ENCODE data around the gene FOXRED2. TPM values are rescaled to one million over a fixed set of nuclear protein-coding genes. Genes with fewer than 3 reads are reported as not detected.
"Not testable (repeated sequence)": the region's sequence is repeated elsewhere in the genome, so short reads cannot be mapped to it uniquely, and the experiment has no call there.

The FOXRED2 gene
- total RNA-seq, 1 donor from 2014 or later, result 11.0 TPM

DNA sequence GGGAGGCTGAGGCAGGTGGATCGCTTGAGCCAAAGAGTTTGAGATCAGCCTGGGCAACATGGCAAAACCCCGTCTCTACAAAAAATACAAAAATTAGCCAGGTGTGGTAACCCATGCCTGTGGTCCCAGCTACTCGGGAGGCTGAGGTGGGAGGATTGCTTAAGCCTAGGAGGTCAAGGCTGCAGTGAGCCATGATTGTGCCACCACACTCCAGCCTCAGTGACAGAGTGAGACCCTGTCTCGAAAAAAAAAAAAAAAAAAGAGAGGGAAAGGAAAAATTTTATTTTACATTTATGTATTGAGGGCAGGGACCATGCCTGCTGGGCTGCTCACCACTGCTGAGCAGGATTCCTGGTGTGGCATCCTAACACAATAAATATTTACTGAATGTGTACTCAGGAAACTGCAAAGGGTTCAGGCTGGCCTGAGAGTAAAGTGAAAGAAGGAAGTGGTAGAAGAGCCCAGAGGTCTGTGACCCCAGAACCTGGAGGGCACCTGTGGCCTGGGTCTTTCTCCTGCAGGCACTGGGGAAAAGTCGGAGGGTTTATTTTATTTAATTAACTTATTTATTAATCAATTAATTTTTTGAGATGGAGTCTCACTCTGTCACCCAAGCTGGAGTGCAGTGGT is 53.7 kb downstream of the FOXRED2 start:
- not testable (repeated sequence) for DNase-seq (ENCODE audit: low spot score in 2 of 2); FAIRE-seq

DNA sequence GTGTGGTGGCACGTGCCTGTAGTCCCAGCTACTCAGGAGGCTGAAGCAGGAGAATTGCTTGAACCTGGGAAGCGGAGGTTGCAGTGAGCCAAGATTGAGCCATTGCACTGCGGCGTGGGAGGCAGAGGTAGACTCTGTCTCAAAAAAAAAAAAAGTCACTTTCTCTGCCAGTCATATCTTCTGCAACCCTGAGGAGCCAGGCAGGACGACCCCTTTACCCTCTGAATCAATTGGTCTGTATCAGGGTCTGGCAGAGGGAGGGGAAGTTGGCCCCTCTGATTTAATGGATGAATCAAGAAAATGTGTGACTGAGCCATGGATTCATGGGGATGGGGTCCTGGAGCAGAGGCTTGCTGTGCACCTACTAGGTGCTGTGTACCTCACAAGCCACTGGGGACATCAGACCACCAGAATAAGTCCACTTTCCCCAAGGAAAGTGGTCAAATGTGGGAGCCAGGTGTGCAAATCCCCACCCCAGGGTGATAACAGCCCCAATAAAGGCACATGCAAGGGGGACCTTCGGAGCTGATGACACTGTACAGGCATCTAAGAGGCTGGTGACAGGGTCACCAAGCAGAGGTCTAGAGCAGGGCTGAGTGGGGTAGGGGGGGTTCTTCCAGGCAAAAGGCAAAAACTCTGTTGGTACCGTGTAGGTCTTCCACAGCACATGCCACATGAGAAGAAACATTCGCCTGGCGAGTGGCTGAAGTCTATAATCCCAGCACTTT is 54.4 kb downstream of the FOXRED2 start:
- no peak for FAIRE-seq
- no peak for DNase-seq (ENCODE audit: low spot score in 2 of 2)

DNA sequence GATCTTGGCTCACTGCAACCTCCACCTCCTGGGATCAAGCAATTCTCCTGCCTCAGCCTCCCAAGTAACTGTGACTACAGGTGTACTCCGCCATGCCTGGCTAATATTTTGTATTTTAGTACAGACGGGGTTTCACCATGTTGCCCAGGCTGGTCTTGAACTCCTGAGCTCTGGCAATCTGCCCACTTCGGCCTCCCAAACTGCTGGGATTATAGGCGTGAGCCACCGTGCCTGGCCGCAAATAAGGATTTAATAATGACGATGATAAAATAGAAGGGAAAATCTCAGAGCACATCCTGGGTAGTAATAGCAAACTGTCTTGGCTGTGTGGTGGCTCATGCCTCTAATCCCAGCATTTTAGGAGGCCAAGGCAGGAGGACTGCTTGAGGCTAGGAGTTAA is 55.9 kb downstream of the FOXRED2 start:
- not testable (repeated sequence) for DNase-seq (ENCODE audit: low spot score in 2 of 2); FAIRE-seq

DNA sequence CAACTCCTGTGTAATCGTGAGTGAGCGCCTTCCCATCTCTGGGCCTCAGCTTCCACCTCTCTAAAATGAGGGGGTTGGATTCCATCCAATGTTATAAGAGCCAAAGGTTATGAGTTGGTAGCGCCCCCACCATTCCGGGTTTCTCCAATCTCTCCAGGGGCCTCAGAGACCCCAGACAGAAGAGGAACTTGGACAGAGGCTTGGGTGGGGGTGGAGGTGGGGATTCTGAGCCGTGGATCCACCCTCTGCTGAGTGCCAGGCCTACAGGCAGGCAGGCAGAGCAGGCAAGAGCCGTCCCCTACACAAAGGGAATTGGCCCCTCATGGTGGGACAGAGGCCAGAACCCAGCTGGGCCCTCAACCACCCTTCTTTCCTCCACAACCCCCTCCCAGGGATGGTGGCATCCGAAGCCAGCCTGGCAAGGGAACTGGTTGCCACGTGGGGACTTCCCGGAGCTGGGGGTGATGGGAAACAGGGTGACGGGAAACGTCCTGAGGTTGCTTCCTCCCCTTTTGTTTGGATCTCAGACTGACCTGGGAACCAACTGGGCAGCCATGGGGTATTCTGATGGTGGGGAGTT is 57.2 kb downstream of the FOXRED2 start:
- DNase-seq (ENCODE audit: low spot score in 2 of 2) (no peak), FAIRE-seq (no peak)

DNA sequence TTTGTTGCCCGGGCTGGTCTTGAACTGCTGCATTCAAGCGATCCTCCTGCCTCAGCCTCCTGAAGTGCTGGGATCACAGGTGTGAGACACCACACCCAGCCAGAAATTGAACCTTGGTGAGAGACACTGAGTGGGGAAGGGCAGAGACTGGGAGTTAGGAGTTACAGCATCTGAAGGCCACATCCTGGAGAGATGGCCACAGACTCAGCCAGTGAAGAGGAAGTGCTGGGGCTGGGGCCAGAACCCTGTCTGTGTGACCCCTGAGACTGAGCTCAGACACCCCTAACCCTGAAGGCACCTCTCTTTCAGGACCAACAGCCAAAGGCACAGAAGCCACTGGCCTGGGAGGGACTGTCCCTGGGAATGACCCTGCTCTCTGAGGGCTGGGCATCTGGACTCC is 59.2 kb downstream of the FOXRED2 start:
- FAIRE-seq, result no peak
- no peak for DNase-seq (ENCODE audit: low spot score in 2 of 2)

DNA sequence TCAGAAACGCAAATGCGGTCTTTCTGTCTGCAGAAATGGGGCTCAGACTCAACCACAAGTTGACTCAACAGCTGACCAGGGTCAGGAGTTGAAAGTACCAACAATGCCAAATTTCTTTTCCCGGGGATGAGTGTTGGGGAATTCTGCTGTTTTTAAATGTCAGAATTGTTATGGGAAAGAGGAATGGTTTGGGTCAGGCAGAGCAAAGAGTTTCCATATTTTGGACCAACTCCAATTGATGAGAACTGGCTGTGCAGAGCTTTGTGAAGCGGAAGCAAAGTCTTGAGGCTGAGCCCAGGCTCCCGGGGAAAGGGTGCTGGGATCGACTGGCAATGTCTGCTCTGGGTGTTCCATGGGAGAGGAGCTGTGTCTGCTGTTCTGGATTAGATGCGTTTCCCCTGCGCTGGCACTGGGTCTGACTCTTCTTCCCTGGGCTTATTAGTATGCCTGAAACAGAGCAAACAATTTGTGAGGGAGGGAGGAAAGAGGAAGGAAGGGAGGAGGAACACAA is 61.6 kb downstream of the FOXRED2 start:
- no peak for FAIRE-seq
- DNase-seq (ENCODE audit: low spot score in 2 of 2), result no peak

DNA sequence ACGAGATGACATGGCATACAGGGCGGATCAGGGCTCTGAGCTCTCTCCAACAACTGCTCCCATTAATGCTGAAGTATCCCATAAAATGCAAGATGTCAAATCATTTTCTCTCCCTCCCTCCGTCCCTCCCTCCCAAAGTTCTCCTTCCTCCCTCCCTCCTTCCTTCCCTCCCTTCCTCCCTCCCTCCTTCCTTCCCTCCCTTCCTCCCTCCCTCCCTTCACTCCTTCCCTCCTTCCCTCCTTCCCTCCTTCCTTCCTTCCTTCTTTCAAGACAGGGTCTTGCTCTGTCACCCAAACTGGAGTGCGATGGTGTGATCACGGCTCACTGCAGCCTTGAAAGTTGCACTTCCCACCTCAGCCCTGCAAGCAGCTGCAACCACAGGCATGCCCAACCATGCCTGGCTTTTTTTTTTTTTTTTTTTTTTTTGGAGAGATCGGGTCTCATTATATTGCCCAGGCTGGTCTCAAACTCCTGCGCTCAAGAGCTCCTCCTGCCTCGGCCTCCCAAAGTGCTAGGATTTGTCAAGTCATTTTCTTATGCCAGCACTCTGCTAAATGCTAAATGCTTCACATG is 63.6 kb downstream of the FOXRED2 start:
- no peak for DNase-seq (ENCODE audit: low spot score in 2 of 2)
- FAIRE-seq, result no peak

DNA sequence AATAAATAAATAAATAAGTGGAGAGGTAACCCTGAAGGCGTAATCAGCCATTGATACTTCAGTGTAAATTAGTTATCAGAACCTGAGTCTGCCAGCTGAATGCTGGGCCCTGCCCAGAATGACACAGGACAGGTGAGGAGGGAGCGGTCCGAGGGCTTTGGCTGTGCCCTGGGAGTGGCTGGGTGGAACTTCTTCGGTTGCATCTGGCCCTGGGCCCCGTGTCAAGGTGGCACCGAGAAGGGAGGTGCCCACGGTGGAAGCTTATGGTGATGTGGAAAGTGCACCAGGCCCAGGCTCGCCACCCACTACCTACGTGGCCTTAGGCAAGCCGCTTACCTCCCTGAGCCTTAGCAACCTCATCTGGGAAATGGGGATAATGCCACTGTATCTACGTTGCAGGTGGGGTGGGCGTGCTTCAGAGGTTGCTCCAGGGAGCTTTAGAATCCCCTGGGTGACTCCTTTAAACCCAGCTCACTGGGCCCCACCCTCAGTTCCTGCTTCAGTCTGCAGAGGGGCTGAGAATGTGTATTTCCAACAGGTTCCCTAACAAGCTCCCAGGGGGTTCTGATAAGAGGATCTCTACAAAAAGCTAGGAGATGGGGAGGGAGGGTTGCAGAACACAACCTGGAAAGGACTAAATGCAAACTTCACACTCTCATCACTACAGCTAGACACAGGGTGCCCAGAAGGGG is 64.2 kb downstream of the FOXRED2 start:
- DNase-seq (ENCODE audit: low spot score in 2 of 2) (no peak), FAIRE-seq (no peak)

DNA sequence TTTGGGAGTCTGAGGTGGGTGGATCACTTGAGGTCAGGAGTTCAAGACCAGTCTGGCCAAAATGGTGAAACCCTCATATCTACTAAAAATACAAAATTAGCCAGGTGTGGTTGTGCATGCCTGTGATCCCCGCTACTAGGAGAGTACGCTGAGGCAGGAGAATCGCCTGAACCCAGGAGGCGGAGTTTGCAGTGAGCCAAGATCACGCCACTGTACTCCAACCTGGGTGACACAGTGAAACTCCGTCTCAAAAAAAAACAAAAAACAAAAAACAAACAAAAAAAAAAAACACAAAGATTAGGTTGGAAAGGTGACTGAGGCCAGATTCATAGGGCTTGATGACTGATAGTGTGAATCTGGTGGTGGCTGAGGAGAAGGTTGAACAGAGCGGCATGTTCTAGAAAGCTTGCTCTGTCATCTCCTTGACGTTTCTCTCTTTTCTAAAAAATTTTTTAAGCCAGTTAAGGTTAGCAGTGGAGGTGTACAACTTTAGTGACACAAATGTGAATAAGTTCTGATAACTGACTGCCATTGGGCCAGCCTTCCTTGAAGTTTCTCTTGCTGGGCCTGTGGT is 66.3 kb downstream of the FOXRED2 start:
- FAIRE-seq (no peak), DNase-seq (ENCODE audit: low spot score in 2 of 2) (no peak)

DNA sequence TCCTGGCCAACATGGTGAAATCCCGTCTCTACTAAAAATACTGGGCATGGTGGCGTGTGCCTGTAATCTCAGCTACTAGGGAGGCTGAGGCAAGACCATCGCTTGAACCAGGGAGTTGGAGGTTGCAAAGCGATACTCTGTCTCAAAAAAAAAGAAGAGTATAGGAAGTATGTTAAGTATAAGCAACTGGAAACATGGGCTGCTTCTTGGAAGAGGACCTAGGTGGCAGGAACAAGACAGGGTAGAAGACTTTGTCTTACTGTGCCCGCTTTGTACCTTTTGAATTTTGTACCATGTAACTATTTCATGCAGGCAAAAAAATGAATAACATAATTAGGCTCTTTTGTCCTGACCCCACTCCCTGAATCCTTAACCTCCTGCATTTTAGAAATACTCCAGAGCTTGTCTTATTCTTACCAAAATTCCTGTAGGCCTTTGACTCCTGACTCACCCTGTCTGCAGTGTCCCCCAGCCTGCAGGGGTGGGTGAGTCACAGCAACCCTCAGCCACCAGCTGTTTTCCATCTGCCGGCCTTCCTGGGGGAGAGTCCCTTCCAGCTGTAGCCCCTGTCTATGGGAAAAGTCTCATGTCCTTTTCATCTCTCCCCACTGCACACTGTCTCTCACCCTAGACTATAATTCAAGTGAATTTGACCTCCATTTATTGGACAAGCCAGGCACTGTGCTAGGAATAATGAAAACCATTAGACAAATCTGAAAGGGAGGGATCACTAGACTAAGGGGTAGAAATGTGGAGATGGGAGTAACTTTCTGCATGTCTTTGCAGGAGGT is 67.2 kb downstream of the FOXRED2 start:
- DNase-seq (ENCODE audit: low spot score in 2 of 2) (no peak), FAIRE-seq (no peak)

Small RNA genes within 50 kb of the gene (small RNA-seq; reads per million reads assigned to genes)
- gene RF00019, result not detected

Other genes with a start within 250 kb of the FOXRED2 start
- 32.2 TPM for gene MYH9, start 119.1 kb downstream of the FOXRED2 start, total RNA-seq
- gene TXN2, start 25.4 kb downstream of the FOXRED2 start, total RNA-seq, result 17.9 TPM
- 205 TPM for gene EIF3D, start 22.1 kb upstream of the FOXRED2 start, total RNA-seq
- gene CACNG2, start 196.7 kb upstream of the FOXRED2 start, total RNA-seq, result 2.4 TPM

Data from frontal cortex (tissue), 4 donors.